ENCODE data around the gene ADAMTS14.

GRCh38 chr10:70779088-70779487 is 106.8 kb downstream of the ADAMTS14 start:
- TF ChIP-seq, protein P1, sequence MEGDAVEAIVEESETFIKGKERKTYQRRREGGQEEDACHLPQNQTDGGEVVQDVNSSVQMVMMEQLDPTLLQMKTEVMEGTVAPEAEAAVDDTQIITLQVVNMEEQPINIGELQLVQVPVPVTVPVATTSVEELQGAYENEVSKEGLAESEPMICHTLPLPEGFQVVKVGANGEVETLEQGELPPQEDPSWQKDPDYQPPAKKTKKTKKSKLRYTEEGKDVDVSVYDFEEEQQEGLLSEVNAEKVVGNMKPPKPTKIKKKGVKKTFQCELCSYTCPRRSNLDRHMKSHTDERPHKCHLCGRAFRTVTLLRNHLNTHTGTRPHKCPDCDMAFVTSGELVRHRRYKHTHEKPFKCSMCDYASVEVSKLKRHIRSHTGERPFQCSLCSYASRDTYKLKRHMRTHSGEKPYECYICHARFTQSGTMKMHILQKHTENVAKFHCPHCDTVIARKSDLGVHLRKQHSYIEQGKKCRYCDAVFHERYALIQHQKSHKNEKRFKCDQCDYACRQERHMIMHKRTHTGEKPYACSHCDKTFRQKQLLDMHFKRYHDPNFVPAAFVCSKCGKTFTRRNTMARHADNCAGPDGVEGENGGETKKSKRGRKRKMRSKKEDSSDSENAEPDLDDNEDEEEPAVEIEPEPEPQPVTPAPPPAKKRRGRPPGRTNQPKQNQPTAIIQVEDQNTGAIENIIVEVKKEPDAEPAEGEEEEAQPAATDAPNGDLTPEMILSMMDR (IDR thresholded peaks at IDR 0.05) = no peak
- TF ChIP-seq ZFX (IDR thresholded peaks at IDR 0.05; ENCODE audit: borderline replicate concordance) = no peak

Data from 22Rv1 (cell line).